Loucy (cell line): ENCODE results near the gene UBE4B.

Experiments
- H2AFZ ChIP-seq: fragments of 200-600 bp; sonication (generic); 2 replicates; pipeline ENCODE4 v1.6.0; 2016; ENCODE audit warnings: antibody characterized with exemption, mild to moderate bottlenecking, low read length, moderate library complexity
- H3F3A ChIP-seq: fragments of 200-600 bp; 2 replicates; pipeline ENCODE4 v1.6.0; 2016; ENCODE audit warnings: antibody characterized with exemption, low read depth, mild to moderate bottlenecking
- H3K27me3 ChIP-seq: fragments of 200-600 bp; sonication (generic); 2 replicates; pipeline ENCODE4 v1.6.1; 2014; ENCODE audit warnings: low read length, mild to moderate bottlenecking; ENCODE audit not compliant: insufficient read depth, poor library complexity, severe bottlenecking
- H3K36me3 ChIP-seq: fragments of 200-600 bp; sonication (generic); 2 replicates; pipeline ENCODE4 v1.6.1; 2016; ENCODE audit warnings: low read length; ENCODE audit not compliant: insufficient read depth
- H3K4me1 ChIP-seq: fragments of 200-600 bp; sonication (generic); 2 replicates; pipeline ENCODE4 v1.5.1; 2014; ENCODE audit warnings: low read length, mild to moderate bottlenecking; ENCODE audit not compliant: insufficient read depth, poor library complexity, severe bottlenecking
- H3K4me2 ChIP-seq: fragments of 200-600 bp; sonication (generic); 2 replicates; pipeline ENCODE4 v1.6.0; 2014; ENCODE audit warnings: antibody characterized with exemption, low read length, low read depth, mild to moderate bottlenecking; ENCODE audit not compliant: poor library complexity, severe bottlenecking
- H3K4me3 ChIP-seq: fragments of 200-600 bp; sonication (generic); 2 replicates; pipeline ENCODE4 v1.5.1; 2014; ENCODE audit warnings: low read length, mild to moderate bottlenecking, mixed read lengths; ENCODE audit not compliant: poor library complexity, severe bottlenecking
- H3K79me2 ChIP-seq: fragments of 200-600 bp; sonication (generic); 2 replicates; pipeline ENCODE4 v1.6.1; 2014; ENCODE audit warnings: low read length; ENCODE audit not compliant: insufficient read depth
- H3K9ac ChIP-seq: fragments of 200-600 bp; sonication (generic); 2 replicates; pipeline ENCODE4 v1.6.0; 2014; ENCODE audit warnings: mild to moderate bottlenecking, low read depth, low read length, moderate library complexity; ENCODE audit not compliant: poor library complexity, severe bottlenecking
- H3K9me2 ChIP-seq: fragments of 200-600 bp; sonication (generic); replicated peaks from 2 replicates; pipeline ENCODE4 v1.6.1; 2016; ENCODE audit warnings: low read depth, low read length, mixed read lengths
- H3K9me3 ChIP-seq: fragments of 200-600 bp; sonication (generic); 2 replicates; pipeline ENCODE4 v1.6.1; 2014; ENCODE audit warnings: mild to moderate bottlenecking, antibody characterized with exemption, low read length, low read depth; ENCODE audit not compliant: insufficient read depth
- H4K20me1 ChIP-seq: fragments of 200-600 bp; sonication (generic); 2 replicates; pipeline ENCODE4 v1.6.0; 2014; ENCODE audit warnings: antibody characterized with exemption, low read length, mild to moderate bottlenecking; ENCODE audit not compliant: insufficient read depth, poor library complexity, severe bottlenecking
- CTCF ChIP-seq: fragments of 200-600 bp; sonication (generic); conservative IDR thresholded peaks from 2 replicates; pipeline ENCODE4 v1.5.1; 2014; ENCODE audit warnings: mild to moderate bottlenecking, antibody characterized with exemption, low read length
- EZH2phosphoT487 ChIP-seq: fragments of 200-600 bp; IDR thresholded peaks from 2 replicates; pipeline ENCODE4 v1.6.1; 2018; ENCODE audit warnings: antibody characterized with exemption, mild to moderate bottlenecking, moderate library complexity, borderline replicate concordance

Gene UBE4B

GRCh38 chr1:10056599-10056987 lies 23.8 kb downstream of the UBE4B start:
- H3K27me3 ChIP-seq = no peaks in the 10 kb centered on the region
- no peaks in the 10 kb centered on the region; the same call in 1 of the 2 replicates for H3K36me3 ChIP-seq
- H3F3A ChIP-seq = no peaks in the 10 kb centered on the region
- no peak overlapping the region for H2AFZ ChIP-seq
- H3K79me2 ChIP-seq = peaks cover 63% of the 10 kb centered on the region; the same call in 1 of the 2 replicates
- H3K4me3 ChIP-seq = no peak overlapping the region
- no peak overlapping the region for H3K9ac ChIP-seq
- TF ChIP-seq EZH2phosphoT487 (no peak), CTCF (no peak)
- no peaks in the 10 kb centered on the region for H3K4me1 ChIP-seq
- H3K4me2 ChIP-seq = no peak overlapping the region
- H3K9me3 ChIP-seq = no peaks in the 10 kb centered on the region
- no peaks in the 10 kb centered on the region for H3K9me2 ChIP-seq
- H4K20me1 ChIP-seq = no peaks in the 10 kb centered on the region

- peaks cover 59% of the 10 kb centered on the region; the same call in 1 of the 2 replicates for H3K79me2 ChIP-seq
- no peak overlapping the region for H2AFZ ChIP-seq
- no peak overlapping the region for H3K4me2 ChIP-seq
- no peak overlapping the region for H3K9ac ChIP-seq
- H3K9me3 ChIP-seq = no peaks in the 10 kb centered on the region
- H3K9me2 ChIP-seq = no peaks in the 10 kb centered on the region
- H3K4me1 ChIP-seq = no peaks in the 10 kb centered on the region
- H3K27me3 ChIP-seq = no peaks in the 10 kb centered on the region
- no peak overlapping the region for H3K4me3 ChIP-seq
- no peaks in the 10 kb centered on the region for H3F3A ChIP-seq
- TF ChIP-seq EZH2phosphoT487 = no peak
- H4K20me1 ChIP-seq = no peaks in the 10 kb centered on the region
- no peaks in the 10 kb centered on the region; the same call in 1 of the 2 replicates for H3K36me3 ChIP-seq
Observed at GRCh38 chr1:10057343-10057742, 24.6 kb downstream of the UBE4B start.

- no peaks in the 10 kb centered on the region; the same call in 1 of the 2 replicates for H3K36me3 ChIP-seq
- peaks cover 56% of the 10 kb centered on the region; the same call in 1 of the 2 replicates for H3K79me2 ChIP-seq
- no peak overlapping the region for H2AFZ ChIP-seq
- no peak overlapping the region for H3K4me2 ChIP-seq
- H3K9me2 ChIP-seq = no peaks in the 10 kb centered on the region
- no peaks in the 10 kb centered on the region for H4K20me1 ChIP-seq
- no peaks in the 10 kb centered on the region for H3K9me3 ChIP-seq
- no peaks in the 10 kb centered on the region for H3K27me3 ChIP-seq
- H3K9ac ChIP-seq = no peak overlapping the region
- H3K4me3 ChIP-seq = no peak overlapping the region
- H3F3A ChIP-seq = no peaks in the 10 kb centered on the region
- TF ChIP-seq CTCF (no peak), EZH2phosphoT487 (no peak)
- H3K4me1 ChIP-seq = no peaks in the 10 kb centered on the region
Observed at GRCh38 chr1:10057796-10058195, 25.0 kb downstream of the UBE4B start.

- Histone ChIP-seq H3K9me2 (no peaks in the 10 kb centered on the region), H3K27me3 (no peaks in the 10 kb centered on the region), H3K9me3 (no peaks in the 10 kb centered on the region), H3K9ac (no peak overlapping the region), H2AFZ (no peak overlapping the region), H3K36me3 (no peaks in the 10 kb centered on the region; the same call in 1 of the 2 replicates), H3K79me2 (peaks cover 54% of the 10 kb centered on the region; the same call in 1 of the 2 replicates), H3F3A (no peaks in the 10 kb centered on the region), H3K4me2 (no peak overlapping the region), H3K4me3 (no peak overlapping the region), H3K4me1 (peaks cover 3% of the 10 kb centered on the region), H4K20me1 (no peaks in the 10 kb centered on the region)
- no peak for TF ChIP-seq CTCF
- no peak for TF ChIP-seq EZH2phosphoT487
Observed at GRCh38 chr1:10059342-10059718, 26.6 kb downstream of the UBE4B start.
